IPS-NIHi7 (cell line): ENCODE results near the gene NADK.
"Not testable (repeated sequence)": the region's sequence is repeated elsewhere in the genome, so short reads cannot be mapped to it uniquely, and the experiment has no call there.

Experiments
- DNase-seq: peaks from one replicate; pipeline ENCODE4 v3.0.0; 2012; ENCODE audit warnings: mixed read lengths; ENCODE audit errors: extremely low spot score

NADK gene

GRCh38 chr1:1764876-1765470 lies 13.3 kb downstream of the NADK start:
- no peak for DNase-seq

- DNase-seq, result no peak
Observed at GRCh38 chr1:1763657-1764621, 14.3 kb downstream of the NADK start.

GRCh38 chr1:1761504-1762376 lies 16.5 kb downstream of the NADK start:
- no peak for DNase-seq

GRCh38 chr1:1760715-1761114 lies 17.6 kb downstream of the NADK start:
- no peak for DNase-seq

GRCh38 chr1:1760345-1760650 lies 18.0 kb downstream of the NADK start:
- no peak for DNase-seq

GRCh38 chr1:1759456-1760344 lies 18.6 kb downstream of the NADK start:
- no peak for DNase-seq

- DNase-seq, result no peak
Observed at GRCh38 chr1:1758692-1759455, 19.4 kb downstream of the NADK start.

- no peak for DNase-seq
Observed at GRCh38 chr1:1758059-1758621, 20.1 kb downstream of the NADK start.

- no peak for DNase-seq
Observed at GRCh38 chr1:1757422-1758058, 20.7 kb downstream of the NADK start.

GRCh38 chr1:1756661-1757421 lies 21.4 kb downstream of the NADK start:
- no peak for DNase-seq

GRCh38 chr1:1755852-1756251 lies 22.4 kb downstream of the NADK start:
- DNase-seq, result no peak

GRCh38 chr1:1755426-1755825 lies 22.8 kb downstream of the NADK start:
- DNase-seq, result no peak

GRCh38 chr1:1754051-1754815 lies 24.0 kb downstream of the NADK start:
- no peak for DNase-seq

- DNase-seq, result no peak
Observed at GRCh38 chr1:1753607-1754005, 24.7 kb downstream of the NADK start.

GRCh38 chr1:1752636-1753606 lies 25.3 kb downstream of the NADK start:
- no peak for DNase-seq

- no peak for DNase-seq
Observed at GRCh38 chr1:1752190-1752589, 26.1 kb downstream of the NADK start.

GRCh38 chr1:1749941-1750340 lies 28.3 kb downstream of the NADK start:
- not testable (repeated sequence) for DNase-seq
